ENCODE results near the gene MCRIP1.

MCRIP1 gene

GRCh38 chr17:81821603-81822311, 11.3 kb downstream of the MCRIP1 start:
- peaks cover 5% of the 10 kb centered on the region for H3K4me1 ChIP-seq (ENCODE audit: control insufficient read depth, insufficient read depth, low read length)
- H3K27me3 ChIP-seq (ENCODE audit: control insufficient read depth, insufficient read depth, low read length): no peaks in the 10 kb centered on the region
- no peak overlapping the region for H3K9ac ChIP-seq (ENCODE audit: low read depth, low read length)
- H3K4me3 ChIP-seq (ENCODE audit: low read depth, low read length): no peak overlapping the region
- peaks cover 8% of the 10 kb centered on the region for H3K36me3 ChIP-seq (ENCODE audit: control insufficient read depth, insufficient read depth, low read length)
- no peaks in the 10 kb centered on the region for H3K9me3 ChIP-seq (ENCODE audit: control insufficient read depth, insufficient read depth, low read length)

GRCh38 chr17:81821147-81821546, 11.9 kb downstream of the MCRIP1 start:
- peaks cover 8% of the 10 kb centered on the region for H3K36me3 ChIP-seq (ENCODE audit: control insufficient read depth, insufficient read depth, low read length)
- no peaks in the 10 kb centered on the region for H3K9me3 ChIP-seq (ENCODE audit: control insufficient read depth, insufficient read depth, low read length)
- H3K27me3 ChIP-seq (ENCODE audit: control insufficient read depth, insufficient read depth, low read length): no peaks in the 10 kb centered on the region
- H3K9ac ChIP-seq (ENCODE audit: low read depth, low read length): no peak overlapping the region
- no peak overlapping the region for H3K4me3 ChIP-seq (ENCODE audit: low read depth, low read length)
- peaks cover 5% of the 10 kb centered on the region for H3K4me1 ChIP-seq (ENCODE audit: control insufficient read depth, insufficient read depth, low read length)

- Histone ChIP-seq H3K36me3 (ENCODE audit: control insufficient read depth, insufficient read depth, low read length) (peaks cover 8% of the 10 kb centered on the region), H3K9me3 (ENCODE audit: control insufficient read depth, insufficient read depth, low read length) (no peaks in the 10 kb centered on the region), H3K4me1 (ENCODE audit: control insufficient read depth, insufficient read depth, low read length) (peaks cover 5% of the 10 kb centered on the region), H3K9ac (ENCODE audit: low read depth, low read length) (no peak overlapping the region), H3K4me3 (ENCODE audit: low read depth, low read length) (no peak overlapping the region), H3K27me3 (ENCODE audit: control insufficient read depth, insufficient read depth, low read length) (no peaks in the 10 kb centered on the region)
Measured at GRCh38 chr17:81819708-81820107, 13.4 kb downstream of the MCRIP1 start.

GRCh38 chr17:81817758-81818147, 15.3 kb downstream of the MCRIP1 start:
- no peak overlapping the region for H3K4me3 ChIP-seq (ENCODE audit: low read depth, low read length)
- H3K36me3 ChIP-seq (ENCODE audit: control insufficient read depth, insufficient read depth, low read length): peaks cover 2% of the 10 kb centered on the region
- H3K9me3 ChIP-seq (ENCODE audit: control insufficient read depth, insufficient read depth, low read length): no peaks in the 10 kb centered on the region
- no peak overlapping the region for H3K9ac ChIP-seq (ENCODE audit: low read depth, low read length)
- peaks cover 5% of the 10 kb centered on the region for H3K4me1 ChIP-seq (ENCODE audit: control insufficient read depth, insufficient read depth, low read length)
- no peaks in the 10 kb centered on the region for H3K27me3 ChIP-seq (ENCODE audit: control insufficient read depth, insufficient read depth, low read length)

- Histone ChIP-seq H3K4me3 (ENCODE audit: low read depth, low read length) (no peak overlapping the region), H3K36me3 (ENCODE audit: control insufficient read depth, insufficient read depth, low read length) (no peaks in the 10 kb centered on the region), H3K27me3 (ENCODE audit: control insufficient read depth, insufficient read depth, low read length) (no peaks in the 10 kb centered on the region), H3K9me3 (ENCODE audit: control insufficient read depth, insufficient read depth, low read length) (no peaks in the 10 kb centered on the region), H3K9ac (ENCODE audit: low read depth, low read length) (peak overlapping the region; percentile 37), H3K4me1 (ENCODE audit: control insufficient read depth, insufficient read depth, low read length) (peaks cover 5% of the 10 kb centered on the region)
Measured at GRCh38 chr17:81815646-81815986, 17.5 kb downstream of the MCRIP1 start.

- Histone ChIP-seq H3K4me3 (ENCODE audit: low read depth, low read length) (no peak overlapping the region), H3K9me3 (ENCODE audit: control insufficient read depth, insufficient read depth, low read length) (no peaks in the 10 kb centered on the region), H3K27me3 (ENCODE audit: control insufficient read depth, insufficient read depth, low read length) (no peaks in the 10 kb centered on the region), H3K9ac (ENCODE audit: low read depth, low read length) (peak overlapping the region; percentile 37), H3K4me1 (ENCODE audit: control insufficient read depth, insufficient read depth, low read length) (peaks cover 3% of the 10 kb centered on the region), H3K36me3 (ENCODE audit: control insufficient read depth, insufficient read depth, low read length) (no peaks in the 10 kb centered on the region)
Measured at GRCh38 chr17:81814748-81815645, 18.1 kb downstream of the MCRIP1 start.

- Histone ChIP-seq H3K36me3 (ENCODE audit: control insufficient read depth, insufficient read depth, low read length) (no peaks in the 10 kb centered on the region), H3K9ac (ENCODE audit: low read depth, low read length) (no peak overlapping the region), H3K4me1 (ENCODE audit: control insufficient read depth, insufficient read depth, low read length) (no peaks in the 10 kb centered on the region), H3K9me3 (ENCODE audit: control insufficient read depth, insufficient read depth, low read length) (no peaks in the 10 kb centered on the region), H3K4me3 (ENCODE audit: low read depth, low read length) (no peak overlapping the region), H3K27me3 (ENCODE audit: control insufficient read depth, insufficient read depth, low read length) (no peaks in the 10 kb centered on the region)
Measured at GRCh38 chr17:81813861-81814683, 19.0 kb downstream of the MCRIP1 start.

- Histone ChIP-seq H3K4me1 (ENCODE audit: control insufficient read depth, insufficient read depth, low read length) (no peaks in the 10 kb centered on the region), H3K36me3 (ENCODE audit: control insufficient read depth, insufficient read depth, low read length) (no peaks in the 10 kb centered on the region), H3K9ac (ENCODE audit: low read depth, low read length) (no peak overlapping the region), H3K4me3 (ENCODE audit: low read depth, low read length) (no peak overlapping the region), H3K27me3 (ENCODE audit: control insufficient read depth, insufficient read depth, low read length) (no peaks in the 10 kb centered on the region), H3K9me3 (ENCODE audit: control insufficient read depth, insufficient read depth, low read length) (no peaks in the 10 kb centered on the region)
Measured at GRCh38 chr17:81813371-81813684, 19.8 kb downstream of the MCRIP1 start.

GRCh38 chr17:81812571-81813370, 20.3 kb downstream of the MCRIP1 start:
- Histone ChIP-seq H3K36me3 (ENCODE audit: control insufficient read depth, insufficient read depth, low read length) (no peaks in the 10 kb centered on the region), H3K4me1 (ENCODE audit: control insufficient read depth, insufficient read depth, low read length) (no peaks in the 10 kb centered on the region), H3K9ac (ENCODE audit: low read depth, low read length) (no peak overlapping the region), H3K27me3 (ENCODE audit: control insufficient read depth, insufficient read depth, low read length) (no peaks in the 10 kb centered on the region), H3K4me3 (ENCODE audit: low read depth, low read length) (no peak overlapping the region), H3K9me3 (ENCODE audit: control insufficient read depth, insufficient read depth, low read length) (no peaks in the 10 kb centered on the region)

GRCh38 chr17:81811705-81812570, 21.2 kb downstream of the MCRIP1 start:
- Histone ChIP-seq H3K4me1 (ENCODE audit: control insufficient read depth, insufficient read depth, low read length) (no peaks in the 10 kb centered on the region), H3K27me3 (ENCODE audit: control insufficient read depth, insufficient read depth, low read length) (no peaks in the 10 kb centered on the region), H3K4me3 (ENCODE audit: low read depth, low read length) (no peak overlapping the region), H3K36me3 (ENCODE audit: control insufficient read depth, insufficient read depth, low read length) (no peaks in the 10 kb centered on the region), H3K9me3 (ENCODE audit: control insufficient read depth, insufficient read depth, low read length) (no peaks in the 10 kb centered on the region), H3K9ac (ENCODE audit: low read depth, low read length) (no peak overlapping the region)
